ENCODE measurements around the gene TMED6. TPM values are rescaled to one million over a fixed set of nuclear protein-coding genes. Genes with fewer than 3 reads are reported as not detected.

Gene TMED6
- total and polyA plus RNA-seq, 2 of the 8 experiments (the other 6 are each of a cell fraction or from before 2014, with no cell fraction given), result not detected

- no peak overlapping the region for H3K4me2 ChIP-seq (ENCODE audit: insufficient read depth in 1 of 2, low read depth in 2 of 2, low read length in 2 of 2)
- no peak overlapping the region for H3K27ac ChIP-seq (ENCODE audit: low read depth, low read length)
- no peaks in the 10 kb centered on the region for H3K4me1 ChIP-seq (replicated peaks in 1 of 4; ENCODE audit: control insufficient read depth in 3 of 4, insufficient read depth in 4 of 4, low read length in 3 of 4)
- no peak for FAIRE-seq
- H3K18ac ChIP-seq (ENCODE audit: extremely low read depth, low read length), result no peak overlapping the region
- H3K36me3 ChIP-seq (ENCODE audit: control insufficient read depth in 2 of 4, insufficient read depth in 4 of 4, low read length in 3 of 4), result peaks cover 13 to 60% (median 46%) of the 10 kb centered on the region in 4 experiments
- no peak overlapping the region for H2BK12ac ChIP-seq (ENCODE audit: low read depth, low read length)
- peaks cover 0 to 4% of the 10 kb centered on the region in 2 experiments for H4K20me1 ChIP-seq (replicated peaks in 1 of 2; ENCODE audit: control insufficient read depth in 1 of 2, insufficient read depth in 2 of 2, low read length in 2 of 2)
- no peak for DNase-seq (ENCODE audit: low read depth in 1 of 2, low spot score in 2 of 2)
- TF ChIP-seq RBBP5 (IDR thresholded peaks at IDR 0.05; ENCODE audit: borderline replicate concordance, low read depth, low read length) (no peak), RFX5 (IDR thresholded peaks at IDR 0.05; ENCODE audit: borderline replicate concordance, low read depth, low read length) (no peak), POLR2A (IDR thresholded peaks at IDR 0.05; ENCODE audit: control extremely low read depth in 1 of 2, low read depth in 2 of 2, low read length in 2 of 2) (no peak)
- no peak overlapping the region for H3K9ac ChIP-seq (replicated peaks in 1 of 4; ENCODE audit: extremely low read depth in 1 of 4, low read depth in 3 of 4, low read length in 3 of 4)
- H4K91ac ChIP-seq (replicated peaks; ENCODE audit: insufficient read length, low read length), result no peak overlapping the region
- no peak overlapping the region for H3K23ac ChIP-seq (ENCODE audit: insufficient read length)
- H4K8ac ChIP-seq (ENCODE audit: extremely low read depth, insufficient read depth, low read length), result no peak overlapping the region
- no peaks in the 10 kb centered on the region for H3K27me3 ChIP-seq (replicated peaks in 1 of 4; ENCODE audit: control insufficient read depth in 3 of 4, extremely low read depth in 1 of 4, insufficient read depth in 3 of 4, low read length in 3 of 4)
- no peak overlapping the region for H3K56ac ChIP-seq (replicated peaks; ENCODE audit: insufficient read length, low read depth, low read length)
- no peak overlapping the region for H3K4me3 ChIP-seq (ENCODE audit: extremely low read depth in 1 of 4, insufficient read depth in 2 of 4, low read depth in 3 of 4, low read length in 4 of 4)
- no peak overlapping the region for H2BK5ac ChIP-seq (ENCODE audit: low read depth, low read length)
- no peak overlapping the region for H4K5ac ChIP-seq (ENCODE audit: insufficient read length, low read depth, low read length)
- ChIA-PET POLR2A (ENCODE audit: partially characterized antibody) (interaction anchor here (1.3 to 1.6 kb wide), 2 partner anchors 10 to 14 kb away, joined by 3 read pairs; no protein-coding TSS in a partner anchor), CTCF (ENCODE audit: partially characterized antibody) (no interaction called here)
- no peak overlapping the region for H2BK120ac ChIP-seq (replicated peaks; ENCODE audit: low read depth, low read length)
- no peak overlapping the region for H3K4ac ChIP-seq (replicated peaks; ENCODE audit: insufficient read length, low read depth, low read length)
- no peaks in the 10 kb centered on the region for H3K9me3 ChIP-seq (ENCODE audit: insufficient read depth in 2 of 2, low read depth in 1 of 2, low read length in 1 of 2)
- no peak overlapping the region for H2BK15ac ChIP-seq (ENCODE audit: low read length)
- no peaks in the 10 kb centered on the region for H3K79me2 ChIP-seq (ENCODE audit: control insufficient read depth in 1 of 2, insufficient read depth in 2 of 2, low read length in 2 of 2)
- H2AK5ac ChIP-seq (ENCODE audit: low read depth, low read length), result no peak overlapping the region
- H2BK20ac ChIP-seq (ENCODE audit: low read length), result no peak overlapping the region
- 95% methylated on average over 7 of the region's 7 CpGs; no CpG with 5 or more reads in 1 of the 2 experiments for WGBS, 2 experiments (ENCODE audit: extremely low coverage in 1 of 2, insufficient coverage in 1 of 2, insufficient read length in 1 of 2, insufficient replicate concordance in 2 of 2, low coverage in 1 of 2, low lambda C conversion rate in 2 of 2, missing lambda C conversion rate in 1 of 2)
- H3K23me2 ChIP-seq (ENCODE audit: low read depth, low read length), result no peaks in the 10 kb centered on the region
- H3K79me1 ChIP-seq (ENCODE audit: low read depth, low read length), result no peaks in the 10 kb centered on the region
- H2AFZ ChIP-seq (ENCODE audit: low read length), result no peak overlapping the region
- H3K14ac ChIP-seq (ENCODE audit: insufficient read length), result no peak overlapping the region
These were observed 16.4 kb upstream of the TMED6 start for GRCh38 chr16:69367980-69368379.
